H9 (cell line): ENCODE data around the gene DUSP2. TPM values are rescaled to one million over a fixed set of nuclear protein-coding genes. Genes with fewer than 3 reads are reported as not detected.

Experiments
- DNase-seq: peaks from one replicate; pipeline ENCODE4 v3.0.0-alpha.2; 2017
- H2AFZ ChIP-seq: one replicate; pipeline ENCODE4 v1.6.1; 2013; ENCODE audit warnings: mild to moderate bottlenecking, low read length, control low read depth, moderate library complexity
- H2AK5ac ChIP-seq: 2 replicates; pipeline ENCODE4 v1.6.1; 2013; ENCODE audit warnings: low read length, control low read depth, mixed read lengths; ENCODE audit not compliant: insufficient read length
- H2BK120ac ChIP-seq: one replicate; pipeline ENCODE4 v1.6.1; 2013; ENCODE audit warnings: low read depth, mild to moderate bottlenecking, low read length, control low read depth, inconsistent platforms; ENCODE audit not compliant: poor library complexity, severe bottlenecking
- H2BK12ac ChIP-seq: 2 replicates; pipeline ENCODE4 v1.6.1; 2013; ENCODE audit warnings: low read length, control low read depth, mixed read lengths, low read depth; ENCODE audit not compliant: insufficient read length
- H2BK15ac ChIP-seq: 2 replicates; pipeline ENCODE4 v1.6.1; 2013; ENCODE audit warnings: low read depth, low read length, control low read depth
- H2BK20ac ChIP-seq: one replicate; pipeline ENCODE4 v1.6.1; 2013; ENCODE audit warnings: low read depth, mild to moderate bottlenecking, low read length, control low read depth, inconsistent platforms; ENCODE audit not compliant: poor library complexity, severe bottlenecking
- H2BK5ac ChIP-seq: 2 replicates; pipeline ENCODE4 v1.6.1; 2013; ENCODE audit warnings: low read length, control low read depth, mixed read lengths; ENCODE audit not compliant: insufficient read length
- H3K14ac ChIP-seq: 2 replicates; pipeline ENCODE4 v1.6.1; 2013; ENCODE audit warnings: low read length, control low read depth; ENCODE audit not compliant: insufficient read depth
- H3K18ac ChIP-seq: 2 replicates; pipeline ENCODE4 v1.6.1; 2013; ENCODE audit warnings: low read depth, mild to moderate bottlenecking, mixed read lengths, low read length, control low read depth; ENCODE audit not compliant: insufficient read length
- H3K23ac ChIP-seq: 2 replicates; pipeline ENCODE4 v1.6.1; 2013; ENCODE audit warnings: low read length, control low read depth, mixed read lengths, low read depth; ENCODE audit not compliant: insufficient read length
- H3K23me2 ChIP-seq: 2 replicates; pipeline ENCODE4 v1.6.1; 2013; ENCODE audit warnings: low read depth, mild to moderate bottlenecking, mixed read lengths, low read length, control low read depth; ENCODE audit not compliant: insufficient read length, poor library complexity, severe bottlenecking
- H3K27ac ChIP-seq: 2 replicates; pipeline ENCODE4 v1.5.1; 2013; ENCODE audit warnings: low read length, control low read depth, mixed read lengths, low read depth; ENCODE audit not compliant: insufficient read length
- H3K27me3 ChIP-seq: 2 replicates; pipeline ENCODE4 v1.6.1; 2013; ENCODE audit warnings: low read length, control low read depth, inconsistent platforms; ENCODE audit not compliant: insufficient read depth
- H3K4ac ChIP-seq: 2 replicates; pipeline ENCODE4 v1.6.1; 2013; ENCODE audit warnings: low read depth, mild to moderate bottlenecking, control low read depth, inconsistent platforms, low read length, moderate library complexity
- H3K4me1 ChIP-seq: 2 replicates; pipeline ENCODE4 v1.6.1; 2013; ENCODE audit warnings: low read length, control low read depth, inconsistent platforms; ENCODE audit not compliant: insufficient read depth
- H3K4me2 ChIP-seq: 2 replicates; pipeline ENCODE4 v1.6.1; 2013; ENCODE audit warnings: low read length, control low read depth, mixed read lengths; ENCODE audit not compliant: insufficient read length, insufficient read depth
- H3K56ac ChIP-seq: 2 replicates; pipeline ENCODE4 v1.6.1; 2013; ENCODE audit warnings: low read depth, mild to moderate bottlenecking, mixed read lengths, low read length, control low read depth; ENCODE audit not compliant: insufficient read length
- H3K79me1 ChIP-seq: 2 replicates; pipeline ENCODE4 v1.6.1; 2013; ENCODE audit warnings: low read depth, mild to moderate bottlenecking, moderate library complexity, low read length, control low read depth, inconsistent platforms; ENCODE audit not compliant: insufficient read depth, poor library complexity, severe bottlenecking
- H3K79me2 ChIP-seq: 2 replicates; pipeline ENCODE4 v1.6.1; 2013; ENCODE audit warnings: low read length, control low read depth, inconsistent platforms; ENCODE audit not compliant: insufficient read depth
- H3K9ac ChIP-seq: 2 replicates; pipeline ENCODE4 v1.6.1; 2013; ENCODE audit warnings: low read length, control low read depth, mixed read lengths; ENCODE audit not compliant: insufficient read length; ENCODE audit errors: extremely low read depth
- H3K9me3 ChIP-seq: one replicate; pipeline ENCODE4 v1.6.1; 2013; ENCODE audit warnings: low read depth, low read length, inconsistent platforms; ENCODE audit not compliant: control insufficient read depth
- H3T11ph ChIP-seq: one replicate; pipeline ENCODE4 v1.6.1; 2013; ENCODE audit warnings: mild to moderate bottlenecking, low read length, control low read depth, inconsistent platforms
- H4K20me1 ChIP-seq: one replicate; pipeline ENCODE4 v1.6.1; 2013; ENCODE audit not compliant: control insufficient read depth, insufficient read length, insufficient read depth
- H4K5ac ChIP-seq: 2 replicates; pipeline ENCODE4 v1.6.1; 2013; ENCODE audit warnings: low read depth, mild to moderate bottlenecking, mixed read lengths, low read length, control low read depth; ENCODE audit not compliant: insufficient read length
- H4K8ac ChIP-seq: replicated peaks from 2 replicates; pipeline ENCODE4 v1.6.1; 2013; ENCODE audit warnings: low read length, control low read depth, mixed read lengths, low read depth; ENCODE audit not compliant: insufficient read length
- H4K91ac ChIP-seq: 2 replicates; pipeline ENCODE4 v1.6.1; 2013; ENCODE audit warnings: low read depth, mild to moderate bottlenecking, moderate library complexity, mixed read lengths, low read length, control low read depth; ENCODE audit not compliant: insufficient read length
- H3K27ac Mint-ChIP-seq, 3 experiments: 2 replicates in 2 of 3; 3 replicates in 1 of 3; pipeline ENCODE4 v1.8.0; 2020 to 2021; ENCODE audit warnings: mixed read lengths in 3 of 3, mild to moderate bottlenecking in 1 of 3, moderate library complexity in 1 of 3
- H3K27me3 Mint-ChIP-seq: 2 replicates; pipeline ENCODE4 v1.8.0; 2021; ENCODE audit warnings: low read depth, mild to moderate bottlenecking, moderate library complexity, mixed read lengths
- H3K36me3 Mint-ChIP-seq, 3 experiments: 2 replicates in 2 of 3; 3 replicates in 1 of 3; pipeline ENCODE4 v1.8.0; 2020 to 2021; ENCODE audit warnings: low read depth in 3 of 3, mixed read lengths in 3 of 3; ENCODE audit not compliant: insufficient read depth in 1 of 3
- H3K4me1 Mint-ChIP-seq, 2 experiments: 2 replicates each; pipeline ENCODE4 v1.8.0; 2020; ENCODE audit warnings: mixed read lengths in 2 of 2
- H3K4me3 Mint-ChIP-seq, 2 experiments: 2 replicates in 1 of 2; 3 replicates in 1 of 2; pipeline ENCODE4 v1.8.0; 2020 to 2021; ENCODE audit warnings: mild to moderate bottlenecking in 2 of 2, mixed read lengths in 2 of 2, moderate library complexity in 1 of 2
- H3K9me3 Mint-ChIP-seq, 2 experiments: 2 replicates in 1 of 2; 3 replicates in 1 of 2; pipeline ENCODE4 v1.8.0; 2020; ENCODE audit warnings: mild to moderate bottlenecking in 2 of 2, mixed read lengths in 2 of 2, moderate library complexity in 1 of 2
- CTCF ChIP-seq: fragments of 200-600 bp; sonication (generic); conservative IDR thresholded peaks from 3 replicates; pipeline ENCODE4 v1.8.0; 2021; ENCODE audit warnings: antibody characterized with exemption, mild to moderate bottlenecking
- WGBS: extraction: QIAGEN DNeasy Blood & Tissue Kit; methylation state at CpG from one replicate; pipeline ENCODE4 v1.1.7; 2013; ENCODE audit warnings: missing lambda C conversion rate, low lambda C conversion rate, mixed read lengths; ENCODE audit not compliant: insufficient read length; ENCODE audit errors: extremely low coverage; 5-methylcytosine and 5-hydroxymethylcytosine counted together
- total RNA-seq: library from RNA; stranded (reverse); gene quantifications from 2 replicates; pipeline ENCODE4 v1.2.1, GENCODE V29; 2021

Gene DUSP2
- total RNA-seq, 1 experiment from 2014 or later = 14.9 TPM

- H2BK12ac ChIP-seq = no peak overlapping the region
- Mint-ChIP-seq H3K9me3 (peaks cover 9 to 11% of the 10 kb centered on the region in 2 experiments), H3K36me3 (peaks cover 5 to 8% (median 7%) of the 10 kb centered on the region in 3 experiments; a peak in 5 of 7 replicates), H3K4me1 (peaks cover 26 to 39% of the 10 kb centered on the region in 2 experiments), H3K27ac (no peak overlapping the region; a peak in 1 of 7 replicates), H3K27me3 (peaks cover 6% of the 10 kb centered on the region), H3K4me3 (no peak overlapping the region; a peak in 1 of 5 replicates)
- no peak for DNase-seq
- no peaks in the 10 kb centered on the region for H3K23me2 ChIP-seq
- peaks cover 6% of the 10 kb centered on the region; the same call in 1 of the 2 replicates for H3K4me1 ChIP-seq
- H3K27me3 ChIP-seq = no peaks in the 10 kb centered on the region
- no peak overlapping the region for H3K56ac ChIP-seq
- no peak overlapping the region for H4K8ac ChIP-seq
- H2BK20ac ChIP-seq = no peak overlapping the region
- H3K79me1 ChIP-seq = no peaks in the 10 kb centered on the region
- no peak overlapping the region for H3K4ac ChIP-seq
- H2BK5ac ChIP-seq = no peak overlapping the region
- no peak overlapping the region for H3T11ph ChIP-seq
- H2AFZ ChIP-seq = no peak overlapping the region
- no peak overlapping the region for H3K4me2 ChIP-seq
- no peaks in the 10 kb centered on the region for H3K9me3 ChIP-seq
- H3K18ac ChIP-seq = no peak overlapping the region
- H3K9ac ChIP-seq = no peak overlapping the region
- WGBS = no CpG with 5 or more reads among the region's 5 CpGs
- H3K23ac ChIP-seq = no peak overlapping the region
- H3K79me2 ChIP-seq = no peaks in the 10 kb centered on the region
- TF ChIP-seq CTCF = no peak
- no peak overlapping the region for H3K27ac ChIP-seq
- H4K20me1 ChIP-seq = no peaks in the 10 kb centered on the region
- no peak overlapping the region for H4K91ac ChIP-seq
- H3K14ac ChIP-seq = peak overlapping the region; percentile 50; the same call in 1 of the 2 replicates
- H2BK15ac ChIP-seq = no peak overlapping the region
- no peak overlapping the region for H2AK5ac ChIP-seq
- no peak overlapping the region for H4K5ac ChIP-seq
- H2BK120ac ChIP-seq = no peak overlapping the region
These were observed 37.1 kb downstream of the DUSP2 start for GRCh38 chr2:96108151-96108540.
